CD4-positive, CD25-positive, alpha-beta regulatory T cell (primary cell): Measurements from ENCODE around the gene TMEM176B. TPM values are rescaled to one million over a fixed set of nuclear protein-coding genes. Genes with fewer than 3 reads are reported as not detected.
A peak's percentile ranks its signal among the peaks of the same experiment; 100 is the strongest.

ENCODE experiments used
- ATAC-seq, 2 donors: fragments of 150-1000 bp; cut with Tn5 transposase; one replicate each; pipeline ENCODE4 v1.10.0; 2021; ENCODE audit warnings: low read depth in 2 of 2, moderate number of reproducible peaks in 2 of 2, moderate library complexity in 1 of 2
- DNase-seq, 3 donors: peaks; one replicate each; pipeline versions ENCODE4 v3.0.0 to v3.0.0-alpha.2; 2012 to 2022; ENCODE audit warnings: mixed read lengths in 1 of 3
- H3K27ac ChIP-seq: one replicate; pipeline ENCODE4 v1.7.0; 2013; ENCODE audit warnings: mild to moderate bottlenecking, low read length; ENCODE audit not compliant: insufficient read depth, poor library complexity, severe bottlenecking
- H3K27me3 ChIP-seq: one replicate; pipeline ENCODE4 v1.7.0; 2013; ENCODE audit warnings: low read length; ENCODE audit not compliant: control insufficient read depth, insufficient read depth
- H3K36me3 ChIP-seq: one replicate; pipeline ENCODE4 v1.7.0; 2013; ENCODE audit warnings: mild to moderate bottlenecking, low read length, moderate library complexity; ENCODE audit not compliant: control insufficient read depth, insufficient read depth
- H3K4me1 ChIP-seq: 2 replicates; pipeline ENCODE4 v1.7.0; 2013; ENCODE audit warnings: mild to moderate bottlenecking, low read length; ENCODE audit not compliant: insufficient read depth, control insufficient read depth, poor library complexity, severe bottlenecking
- H3K4me3 ChIP-seq: one replicate; pipeline ENCODE4 v1.7.0; 2013; ENCODE audit warnings: low read depth, mild to moderate bottlenecking, low read length, moderate library complexity
- H3K9me3 ChIP-seq, 2 experiments: 1 replicate in 1 of 2; 2 replicates in 1 of 2; pipeline ENCODE4 v1.7.0; 2013; ENCODE audit warnings: low read length in 2 of 2, mild to moderate bottlenecking in 1 of 2, moderate library complexity in 1 of 2; ENCODE audit not compliant: control insufficient read depth in 2 of 2
- H3K27ac Mint-ChIP-seq, 3 donors: one replicate each; pipeline ENCODE4 v1.8.0; 2020 to 2022; ENCODE audit warnings: mild to moderate bottlenecking in 3 of 3, mixed read lengths in 3 of 3, moderate library complexity in 2 of 3
- H3K27me3 Mint-ChIP-seq: one replicate; pipeline ENCODE4 v1.8.0; 2022; ENCODE audit warnings: mild to moderate bottlenecking, mixed read lengths
- H3K36me3 Mint-ChIP-seq: one replicate; pipeline ENCODE4 v1.8.0; 2020; ENCODE audit warnings: mixed read lengths
- H3K4me1 Mint-ChIP-seq, 4 donors: one replicate each; pipeline ENCODE4 v1.8.0; 2020 to 2022; ENCODE audit warnings: mixed read lengths in 4 of 4, mild to moderate bottlenecking in 1 of 4
- H3K4me3 Mint-ChIP-seq, 4 donors: one replicate each; pipeline ENCODE4 v1.8.0; 2020 to 2022; ENCODE audit warnings: mild to moderate bottlenecking in 4 of 4, mixed read lengths in 4 of 4, moderate library complexity in 3 of 4
- H3K9me3 Mint-ChIP-seq, 7 donors: one replicate each; pipeline ENCODE4 v1.8.0; 2020 to 2022; ENCODE audit warnings: mixed read lengths in 7 of 7, mild to moderate bottlenecking in 3 of 7, moderate library complexity in 2 of 7
- polyA plus RNA-seq, 4 donors: library from polyadenylated mRNA; unstranded; fragments of 300-500 nt; fragmentation: Illumina TruSeq; gene quantifications; one replicate each; pipeline ENCODE4 v1.2.3, GENCODE V29; 2021
- total RNA-seq: library from RNA; stranded (reverse); gene quantifications from one replicate; pipeline ENCODE4 v1.2.3, GENCODE V29; 2022

The TMEM176B gene
- total and polyA plus RNA-seq, 5 donors from 2014 or later, result 0.21 to 1.0 (median 0.33) TPM; not detected in 2

DNA sequence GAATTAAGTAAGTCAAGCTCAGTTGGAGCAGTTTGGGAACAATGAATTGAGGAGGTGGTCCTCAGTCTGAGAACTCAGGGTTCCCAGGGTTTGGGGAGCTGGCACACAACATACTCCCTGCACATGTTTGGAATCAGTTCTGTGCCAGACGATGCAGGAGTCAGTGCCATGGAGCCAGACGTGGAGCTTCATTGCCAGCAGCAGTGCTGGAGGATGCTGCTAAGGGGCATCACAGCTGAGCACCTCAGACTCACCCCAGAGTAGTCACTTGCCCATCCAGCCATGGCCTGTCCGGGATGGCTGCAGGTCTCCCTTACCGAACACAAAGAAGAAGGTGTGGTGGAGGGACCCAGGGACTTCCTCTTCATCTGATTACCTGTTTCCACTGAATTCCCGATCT is 55.1 kb downstream of the TMEM176B start:
- no peaks in the 10 kb centered on the region for H3K27me3 Mint-ChIP-seq
- H3K27ac Mint-ChIP-seq, result peak overlapping the region; percentile 88 to 96 (median 91)
- H3K27me3 ChIP-seq, result no peaks in the 10 kb centered on the region
- H3K4me3 Mint-ChIP-seq, result peak overlapping the region; percentile 89 to 98 (median 96)
- peaks cover 54% of the 10 kb centered on the region for H3K36me3 ChIP-seq
- H3K4me3 ChIP-seq, result peak overlapping the region; percentile 41
- H3K4me1 Mint-ChIP-seq, result peaks cover 29 to 99% (median 81%) of the 10 kb centered on the region in 4 donors
- H3K27ac ChIP-seq, result peak overlapping the region; percentile 39
- no peaks in the 10 kb centered on the region for H3K9me3 ChIP-seq
- DNase-seq, result no peak
- ATAC-seq, result no peak
- H3K9me3 Mint-ChIP-seq, result no peaks in the 10 kb centered on the region
- H3K36me3 Mint-ChIP-seq, result peaks cover 62% of the 10 kb centered on the region
- peaks cover 97% of the 10 kb centered on the region for H3K4me1 ChIP-seq

DNA sequence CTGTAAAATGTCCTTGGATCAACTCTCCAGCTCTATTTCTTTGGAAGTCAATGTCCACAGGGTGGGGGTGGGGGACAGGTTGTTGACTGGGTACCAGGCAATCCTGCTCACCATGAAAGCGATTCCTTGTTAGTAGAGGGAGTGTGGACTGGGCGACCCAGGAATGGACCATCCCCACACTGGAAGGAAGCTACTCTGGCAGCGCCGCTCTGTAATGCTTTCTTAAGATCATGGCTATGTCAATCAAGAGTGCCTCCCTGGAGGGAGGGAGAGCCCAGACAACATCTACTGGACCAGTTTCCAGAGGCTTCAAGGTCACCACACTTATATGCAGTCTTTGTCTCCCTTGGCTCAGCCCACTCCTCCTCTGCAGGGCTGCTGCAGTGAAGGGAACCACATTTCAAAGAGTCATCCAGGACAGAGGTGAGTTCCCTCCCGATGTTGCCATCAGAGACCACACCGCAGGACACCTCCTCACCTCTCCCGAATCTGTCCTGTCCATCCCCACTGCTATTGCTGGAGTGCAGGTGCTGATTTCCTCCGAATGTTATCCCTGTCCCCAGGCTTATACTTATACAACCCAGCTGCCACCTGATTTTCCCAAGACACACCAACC is 56.0 kb downstream of the TMEM176B start:
- Histone ChIP-seq H3K9me3 (no peaks in the 10 kb centered on the region), H3K27me3 (no peaks in the 10 kb centered on the region), H3K4me3 (peak overlapping the region; percentile 99), H3K4me1 (peaks cover 99% of the 10 kb centered on the region), H3K36me3 (peaks cover 58% of the 10 kb centered on the region), H3K27ac (peak overlapping the region; percentile 39)
- Mint-ChIP-seq H3K9me3 (no peaks in the 10 kb centered on the region), H3K4me3 (peak overlapping the region; percentile 95 to 99 (median 98)), H3K36me3 (peaks cover 70% of the 10 kb centered on the region), H3K27me3 (no peaks in the 10 kb centered on the region), H3K27ac (peak overlapping the region; percentile 86 to 96 (median 91)), H3K4me1 (peaks cover 34 to 94% (median 81%) of the 10 kb centered on the region in 4 donors)
- ATAC-seq (peak in 1 of 2 donors; percentile 10), DNase-seq (no peak)

DNA sequence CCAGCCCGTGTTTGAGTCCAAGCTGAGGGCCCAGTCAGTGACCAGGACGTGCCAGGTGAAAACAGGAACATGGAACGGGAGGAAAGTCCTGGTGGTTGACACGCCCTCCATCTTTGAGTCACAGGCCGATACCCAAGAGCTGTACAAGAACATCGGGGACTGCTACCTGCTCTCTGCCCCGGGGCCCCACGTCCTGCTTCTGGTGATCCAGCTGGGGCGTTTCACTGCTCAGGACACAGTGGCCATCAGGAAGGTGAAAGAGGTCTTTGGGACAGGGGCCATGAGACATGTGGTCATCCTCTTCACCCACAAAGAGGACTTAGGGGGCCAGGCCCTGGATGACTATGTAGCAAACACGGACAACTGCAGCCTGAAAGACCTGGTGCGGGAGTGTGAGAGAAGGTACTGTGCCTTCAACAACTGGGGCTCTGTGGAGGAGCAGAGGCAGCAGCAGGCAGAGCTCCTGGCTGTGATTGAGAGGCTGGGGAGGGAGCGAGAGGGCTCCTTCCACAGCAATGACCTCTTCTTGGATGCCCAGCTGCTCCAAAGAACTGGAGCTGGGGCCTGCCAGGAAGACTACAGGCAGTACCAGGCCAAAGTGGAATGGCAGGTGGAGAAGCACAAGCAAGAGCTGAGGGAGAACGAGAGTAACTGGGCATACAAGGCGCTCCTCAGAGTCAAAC is 57.7 kb downstream of the TMEM176B start:
- no peak for ATAC-seq
- H3K9me3 ChIP-seq, result no peaks in the 10 kb centered on the region
- H3K27me3 ChIP-seq, result no peaks in the 10 kb centered on the region
- Mint-ChIP-seq H3K27me3 (no peaks in the 10 kb centered on the region), H3K9me3 (no peaks in the 10 kb centered on the region), H3K27ac (peak overlapping the region; percentile 86 to 99 (median 91)), H3K4me3 (peak overlapping the region; percentile 95 to 99 (median 98)), H3K36me3 (peaks cover 84% of the 10 kb centered on the region), H3K4me1 (peaks cover 29 to 83% (median 70%) of the 10 kb centered on the region in 4 donors)
- no peak for DNase-seq
- peaks cover 86% of the 10 kb centered on the region for H3K4me1 ChIP-seq
- H3K36me3 ChIP-seq, result peaks cover 58% of the 10 kb centered on the region
- peak overlapping the region; percentile 99 for H3K4me3 ChIP-seq
- H3K27ac ChIP-seq, result peak overlapping the region; percentile 71

Other genes starting within 250 kb of the TMEM176B start
- gene GIMAP4, start 233.0 kb downstream of the TMEM176B start, total RNA-seq, result 90.1 TPM
- gene GIMAP4, start 233.0 kb downstream of the TMEM176B start, polyA plus RNA-seq, result 100 to 1,000 TPM; 402 to 667 (median 490) TPM
- 43.8 TPM for gene GIMAP6, start 168.0 kb downstream of the TMEM176B start, total RNA-seq
- gene GIMAP6, start 168.0 kb downstream of the TMEM176B start, polyA plus RNA-seq, result 100 to 1,000 TPM; 133 to 236 (median 150) TPM
- 95.1 TPM for gene GIMAP2, start 114.7 kb downstream of the TMEM176B start, total RNA-seq
- gene GIMAP2, start 114.7 kb downstream of the TMEM176B start, polyA plus RNA-seq, result 100 to 1,000 TPM in 2 of 4 donors, 10 to 100 TPM in 2; 79.0 to 142 (median 110) TPM
- gene GIMAP1, start 83.8 kb downstream of the TMEM176B start, total RNA-seq, result 17.1 TPM
- 10 to 100 TPM; 48.4 to 90.0 (median 64.6) TPM for gene GIMAP1, start 83.8 kb downstream of the TMEM176B start, polyA plus RNA-seq
- 37.4 TPM for gene GIMAP5, start 62.9 kb downstream of the TMEM176B start, total RNA-seq
- gene GIMAP5, start 62.9 kb downstream of the TMEM176B start, polyA plus RNA-seq, result 100 to 1,000 TPM; 249 to 539 (median 320) TPM
- gene TMEM176A, start 405 bp upstream of the TMEM176B start, total RNA-seq, result not detected
- under 1 TPM in 2 of 4 donors, not detected in 2; 0.24 TPM for gene TMEM176A, start 405 bp upstream of the TMEM176B start, polyA plus RNA-seq
- gene AOC1, start 52.2 kb upstream of the TMEM176B start, total RNA-seq, result not detected
- gene AOC1, start 52.2 kb upstream of the TMEM176B start, polyA plus RNA-seq, result not detected
- 3.5 TPM for gene KCNH2, start 178.0 kb upstream of the TMEM176B start, total RNA-seq
- 1 to 10 TPM in 3 of 4 donors, under 1 TPM in 1; 0.83 to 2.8 (median 1.5) TPM for gene KCNH2, start 178.0 kb upstream of the TMEM176B start, polyA plus RNA-seq
- 10.7 TPM for gene NOS3, start 190.7 kb upstream of the TMEM176B start, total RNA-seq
- gene NOS3, start 190.7 kb upstream of the TMEM176B start, polyA plus RNA-seq, result 1 to 10 TPM; 3.2 to 8.8 (median 7.1) TPM
- 21.2 TPM for gene ATG9B, start 224.1 kb upstream of the TMEM176B start, total RNA-seq
- 10 to 100 TPM; 18.6 to 38.7 (median 36.2) TPM for gene ATG9B, start 224.1 kb upstream of the TMEM176B start, polyA plus RNA-seq
- 61.4 TPM for gene ABCB8, start 228.1 kb upstream of the TMEM176B start, total RNA-seq
- 10 to 100 TPM; 16.9 to 20.6 (median 18.6) TPM for gene ABCB8, start 228.1 kb upstream of the TMEM176B start, polyA plus RNA-seq
- gene ASIC3, start 248.2 kb upstream of the TMEM176B start, total RNA-seq, result 5.9 TPM
- not detected for gene ASIC3, start 248.2 kb upstream of the TMEM176B start, polyA plus RNA-seq